Measurements from ENCODE around the gene CENPA. TPM values are rescaled to one million over a fixed set of nuclear protein-coding genes. Genes with fewer than 3 reads are reported as not detected.

The CENPA gene
- total RNA-seq, result 19.3 and 21.1 TPM in 2 replicates

GRCh38 chr2:26785431-26786206 is at the start of gene CENPA:
TSS of gene CENPA (plus strand) at chr2:26786056. CDS start at chr2:26786197, 141 bp downstream.

GRCh38 chr2:26764078-26764887 is 21.6 kb upstream of the CENPA start, which contains the start of gene SLC35F6:
TSS of gene SLC35F6 (plus strand) at chr2:26764284. CDS start at chr2:26764350, 66 bp downstream.

Other genes with a start within 250 kb of the CENPA start
- not detected in 2 replicates for gene CIB4, start 144.7 kb upstream of the CENPA start, total RNA-seq
- gene KCNK3, start 93.3 kb upstream of the CENPA start, total RNA-seq, result not detected in 2 replicates
- 15.6 and 22.3 TPM in 2 replicates for gene SLC35F6, start 21.8 kb upstream of the CENPA start, total RNA-seq
- gene DPYSL5, start 62.1 kb downstream of the CENPA start, total RNA-seq, result not detected in 2 replicates
- gene MAPRE3, start 184.6 kb downstream of the CENPA start, total RNA-seq, result 0.65 and 1.1 TPM in 2 replicates
- gene TMEM214, start 246.9 kb downstream of the CENPA start, total RNA-seq, result 20.5 and 21.9 TPM in 2 replicates